Neural progenitor cell (in vitro differentiated cells): ENCODE measurements around the gene NBR1. TPM values are rescaled to one million over a fixed set of nuclear protein-coding genes. Genes with fewer than 3 reads are reported as not detected.

Source experiments
- DNase-seq: peaks from one replicate; pipeline ENCODE4 v3.0.0-alpha.2; 2016; ENCODE audit warnings: low spot score
- H2AFZ ChIP-seq: fragments of 200-600 bp; sonication (generic); replicated peaks from 2 replicates; pipeline ENCODE4 v1.6.1; 2016; ENCODE audit warnings: antibody characterized with exemption
- H3F3A ChIP-seq: fragments of 200-600 bp; sonication (generic); 2 replicates; pipeline ENCODE4 v1.6.1; 2016; ENCODE audit warnings: antibody characterized with exemption, low read depth
- H3K27ac ChIP-seq: fragments of 200-600 bp; sonication (generic); 2 replicates; pipeline ENCODE4 v1.5.1; 2016; ENCODE audit warnings: mild to moderate bottlenecking
- H3K27me3 ChIP-seq: fragments of 200-600 bp; sonication (generic); 2 replicates; pipeline ENCODE4 v1.6.1; 2016; ENCODE audit warnings: mild to moderate bottlenecking, moderate library complexity
- H3K36me3 ChIP-seq: fragments of 200-600 bp; sonication (generic); 2 replicates; pipeline ENCODE4 v1.5.1; 2016
- H3K4me1 ChIP-seq: fragments of 200-600 bp; sonication (generic); 2 replicates; pipeline ENCODE4 v1.6.1; 2016; ENCODE audit warnings: mixed run types
- H3K4me2 ChIP-seq: fragments of 200-600 bp; sonication (generic); 2 replicates; pipeline ENCODE4 v1.6.1; 2016
- H3K4me3 ChIP-seq: fragments of 200-600 bp; sonication (generic); 2 replicates; pipeline ENCODE4 v1.5.1; 2016
- H3K79me2 ChIP-seq: fragments of 200-600 bp; sonication (generic); 2 replicates; pipeline ENCODE4 v1.6.1; 2016; ENCODE audit warnings: low read depth
- H3K9ac ChIP-seq: fragments of 200-600 bp; sonication (generic); 2 replicates; pipeline ENCODE4 v1.6.1; 2016
- H3K9me3 ChIP-seq: fragments of 200-600 bp; sonication (generic); 2 replicates; pipeline ENCODE4 v1.5.1; 2016; ENCODE audit warnings: low read depth
- H4K20me1 ChIP-seq: fragments of 200-600 bp; sonication (generic); 2 replicates; pipeline ENCODE4 v1.6.1; 2016; ENCODE audit warnings: low read depth
- H3K27ac Mint-ChIP-seq: 3 replicates; pipeline ENCODE4 v1.8.0; 2021; ENCODE audit warnings: mixed read lengths
- H3K27me3 Mint-ChIP-seq: 2 replicates; pipeline ENCODE4 v1.8.0; 2022; ENCODE audit warnings: low read depth, mild to moderate bottlenecking, inconsistent platforms, moderate library complexity, mixed read lengths; ENCODE audit not compliant: insufficient read depth
- H3K36me3 Mint-ChIP-seq: 3 replicates; pipeline ENCODE4 v1.8.0; 2021; ENCODE audit warnings: mixed read lengths
- H3K4me1 Mint-ChIP-seq: 3 replicates; pipeline ENCODE4 v1.8.0; 2021; ENCODE audit warnings: mixed read lengths
- H3K4me3 Mint-ChIP-seq: 3 replicates; pipeline ENCODE4 v1.8.0; 2021; ENCODE audit warnings: mild to moderate bottlenecking, moderate library complexity, mixed read lengths
- H3K9me3 Mint-ChIP-seq: 3 replicates; pipeline ENCODE4 v1.8.0; 2020; ENCODE audit warnings: mixed read lengths
- CTCF ChIP-seq: fragments of 200-600 bp; sonication (generic); IDR thresholded peaks from 2 replicates; pipeline ENCODE4 v1.5.1; 2017; ENCODE audit warnings: antibody characterized with exemption, mild to moderate bottlenecking
- EZH2 ChIP-seq: fragments of 200-600 bp; sonication (generic); IDR thresholded peaks from 2 replicates; pipeline ENCODE4 v1.6.1; 2017; ENCODE audit warnings: antibody characterized with exemption, mild to moderate bottlenecking, moderate library complexity
- EZH2phosphoT487 ChIP-seq: fragments of 200-600 bp; sonication (generic); IDR thresholded peaks from 2 replicates; pipeline ENCODE4 v1.6.1; 2017; ENCODE audit warnings: antibody characterized with exemption
- total RNA-seq: library from RNA; depleted of rRNA; stranded (reverse); fragments of >200 nt; gene quantifications from 2 replicates; pipeline ENCODE4 v1.2.3, GENCODE V29; 2015; ENCODE audit warnings: low replicate concordance

Gene NBR1
- 67.4 and 76.5 TPM in 2 replicates for total RNA-seq

- TF ChIP-seq EZH2 (no peak), CTCF (peak; percentile 44), EZH2phosphoT487 (no peak)
- Mint-ChIP-seq H3K27ac (no peak within 1 kb of the TSS), H3K4me1 (peaks cover 15% of the 10 kb centered on the region), H3K27me3 (no peaks in the 10 kb centered on the region), H3K4me3 (no peak within 1 kb of the TSS), H3K36me3 (peaks cover 5% of the 10 kb centered on the region), H3K9me3 (no peaks in the 10 kb centered on the region)
- H3K36me3 ChIP-seq = no peaks in the 10 kb centered on the region
- no peaks in the 10 kb centered on the region for H3K27me3 ChIP-seq
- peaks cover 61% of the 10 kb centered on the region for H3K79me2 ChIP-seq
- H3K4me2 ChIP-seq = peak within 1 kb of the TSS; percentile 87
- H3K4me1 ChIP-seq = peaks cover 9% of the 10 kb centered on the region
- no peaks in the 10 kb centered on the region for H3K9me3 ChIP-seq
- peak within 1 kb of the TSS; percentile 86 for H3K27ac ChIP-seq
- H3K4me3 ChIP-seq = peak within 1 kb of the TSS; percentile 77
- H3F3A ChIP-seq = peaks cover 30% of the 10 kb centered on the region
- H4K20me1 ChIP-seq = no peaks in the 10 kb centered on the region
- H2AFZ ChIP-seq = peak within 1 kb of the TSS; percentile 94
- peak within 1 kb of the TSS; percentile 46 for H3K9ac ChIP-seq
- peak; percentile 98 for DNase-seq
Measured at GRCh38 chr17:43170766-43171585, at the start of gene NBR1. NBR1 (plus strand) TSS chr17:43171214; CDS start chr17:43175800, 4,586 bp downstream.

DNA sequence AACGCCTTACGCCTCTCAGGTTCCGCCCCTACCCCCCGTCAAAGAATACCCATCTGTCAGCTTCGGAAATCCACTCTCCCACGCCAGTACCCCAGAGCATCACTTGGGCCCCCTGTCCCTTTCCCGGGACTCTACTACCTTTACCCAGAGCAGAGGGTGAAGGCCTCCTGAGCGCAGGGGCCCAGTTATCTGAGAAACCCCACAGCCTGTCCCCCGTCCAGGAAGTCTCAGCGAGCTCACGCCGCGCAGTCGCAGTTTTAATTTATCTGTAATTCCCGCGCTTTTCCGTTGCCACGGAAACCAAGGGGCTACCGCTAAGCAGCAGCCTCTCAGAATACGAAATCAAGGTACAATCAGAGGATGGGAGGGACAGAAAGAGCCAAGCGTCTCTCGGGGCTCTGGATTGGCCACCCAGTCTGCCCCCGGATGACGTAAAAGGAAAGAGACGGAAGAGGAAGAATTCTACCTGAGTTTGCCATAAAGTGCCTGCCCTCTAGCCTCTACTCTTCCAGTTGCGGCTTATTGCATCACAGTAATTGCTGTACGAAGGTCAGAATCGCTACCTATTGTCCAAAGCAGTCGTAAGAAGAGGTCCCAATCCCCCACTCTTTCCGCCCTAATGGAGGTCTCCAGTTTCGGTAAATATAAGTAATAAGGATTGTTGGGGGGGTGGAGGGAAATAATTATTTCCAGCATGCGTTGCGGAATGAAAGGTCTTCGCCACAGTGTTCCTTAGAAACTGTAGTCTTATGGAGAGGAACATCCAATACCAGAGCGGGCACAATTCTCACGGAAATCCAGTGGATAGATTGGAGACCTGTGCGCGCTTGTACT is 45.7 kb upstream of the NBR1 start, which contains the start of gene BRCA1:
BRCA1 (minus strand) TSS at position 232 of the 834 bp plus-strand sequence. CDS start 1,268 bp downstream, outside the sequence.
- Histone ChIP-seq H3K9me3 (no peaks in the 10 kb centered on the region), H3K4me2 (peak within 1 kb of the TSS; percentile 84), H4K20me1 (no peaks in the 10 kb centered on the region), H3K4me1 (peaks cover 8% of the 10 kb centered on the region), H3K36me3 (no peaks in the 10 kb centered on the region), H3K79me2 (peaks cover 49% of the 10 kb centered on the region), H3K9ac (peak within 1 kb of the TSS; percentile 49), H2AFZ (peak within 1 kb of the TSS; percentile 84), H3K27me3 (no peaks in the 10 kb centered on the region), H3F3A (peaks cover 12% of the 10 kb centered on the region), H3K27ac (no peak within 1 kb of the TSS), H3K4me3 (peak within 1 kb of the TSS; percentile 78)
- peaks cover 4% of the 10 kb centered on the region for H3K36me3 Mint-ChIP-seq
- peaks cover 5% of the 10 kb centered on the region for H3K27me3 Mint-ChIP-seq
- peak within 1 kb of the TSS; percentile 98 for H3K4me3 Mint-ChIP-seq
- DNase-seq = peak; percentile 99
- no peaks in the 10 kb centered on the region for H3K9me3 Mint-ChIP-seq
- H3K27ac Mint-ChIP-seq = peak within 1 kb of the TSS; percentile 93
- TF ChIP-seq CTCF (no peak), EZH2phosphoT487 (no peak), EZH2 (no peak)
- peaks cover 22% of the 10 kb centered on the region for H3K4me1 Mint-ChIP-seq

GRCh38 chr17:43125967-43126910 is 44.8 kb upstream of the NBR1 start:
- DNase-seq = peak; percentile 18
- TF ChIP-seq EZH2phosphoT487 (no peak), EZH2 (no peak), CTCF (no peak)
- peak overlapping the region; percentile 49 for H3K9ac ChIP-seq
- H3K4me2 ChIP-seq = peak overlapping the region; percentile 84
- Mint-ChIP-seq H3K27ac (no peak overlapping the region), H3K9me3 (no peaks in the 10 kb centered on the region), H3K4me1 (peaks cover 22% of the 10 kb centered on the region), H3K27me3 (peaks cover 7% of the 10 kb centered on the region), H3K36me3 (peaks cover 4% of the 10 kb centered on the region), H3K4me3 (peak overlapping the region; percentile 98)
- no peak overlapping the region for H3K27ac ChIP-seq
- no peaks in the 10 kb centered on the region for H4K20me1 ChIP-seq
- no peak overlapping the region for H2AFZ ChIP-seq
- H3F3A ChIP-seq = peaks cover 12% of the 10 kb centered on the region
- peak overlapping the region; percentile 78 for H3K4me3 ChIP-seq
- no peaks in the 10 kb centered on the region for H3K36me3 ChIP-seq
- H3K4me1 ChIP-seq = peaks cover 8% of the 10 kb centered on the region
- peaks cover 49% of the 10 kb centered on the region for H3K79me2 ChIP-seq
- no peaks in the 10 kb centered on the region for H3K9me3 ChIP-seq
- H3K27me3 ChIP-seq = no peaks in the 10 kb centered on the region
